Central memory CD8-positive, alpha-beta T cell (primary cell): ENCODE data around the gene ATP13A1.

ENCODE experiments used
- ATAC-seq: fragments of 150-1000 bp; cut with Tn5 transposase; replicated peaks from 2 replicates; pipeline ENCODE4 v1.10.0; 2022; ENCODE audit warnings: mild to moderate bottlenecking, moderate FRiP score, moderate number of reproducible peaks; ENCODE audit not compliant: poor library complexity, severe bottlenecking; ENCODE audit errors: extremely low read depth
- DNase-seq, 2 donors: peaks; one replicate each; pipeline ENCODE4 v3.0.0; 2021; ENCODE audit warnings: low spot score in 2 of 2
- H3K27ac Mint-ChIP-seq: one replicate; pipeline ENCODE4 v1.8.0; 2022; ENCODE audit warnings: low read depth, mild to moderate bottlenecking, moderate library complexity, mixed read lengths
- H3K27me3 Mint-ChIP-seq: one replicate; pipeline ENCODE4 v1.8.0; 2022; ENCODE audit warnings: mixed read lengths
- H3K36me3 Mint-ChIP-seq: one replicate; pipeline ENCODE4 v1.8.0; 2022; ENCODE audit warnings: mild to moderate bottlenecking, moderate library complexity, mixed read lengths; ENCODE audit not compliant: insufficient read depth
- H3K4me1 Mint-ChIP-seq: one replicate; pipeline ENCODE4 v1.8.0; 2022; ENCODE audit warnings: mixed read lengths
- H3K4me3 Mint-ChIP-seq: one replicate; pipeline ENCODE4 v1.8.0; 2022; ENCODE audit warnings: mild to moderate bottlenecking, moderate library complexity, mixed read lengths
- H3K9me3 Mint-ChIP-seq: one replicate; pipeline ENCODE4 v1.8.0; 2022; ENCODE audit warnings: mixed read lengths

ATP13A1 gene

DNA sequence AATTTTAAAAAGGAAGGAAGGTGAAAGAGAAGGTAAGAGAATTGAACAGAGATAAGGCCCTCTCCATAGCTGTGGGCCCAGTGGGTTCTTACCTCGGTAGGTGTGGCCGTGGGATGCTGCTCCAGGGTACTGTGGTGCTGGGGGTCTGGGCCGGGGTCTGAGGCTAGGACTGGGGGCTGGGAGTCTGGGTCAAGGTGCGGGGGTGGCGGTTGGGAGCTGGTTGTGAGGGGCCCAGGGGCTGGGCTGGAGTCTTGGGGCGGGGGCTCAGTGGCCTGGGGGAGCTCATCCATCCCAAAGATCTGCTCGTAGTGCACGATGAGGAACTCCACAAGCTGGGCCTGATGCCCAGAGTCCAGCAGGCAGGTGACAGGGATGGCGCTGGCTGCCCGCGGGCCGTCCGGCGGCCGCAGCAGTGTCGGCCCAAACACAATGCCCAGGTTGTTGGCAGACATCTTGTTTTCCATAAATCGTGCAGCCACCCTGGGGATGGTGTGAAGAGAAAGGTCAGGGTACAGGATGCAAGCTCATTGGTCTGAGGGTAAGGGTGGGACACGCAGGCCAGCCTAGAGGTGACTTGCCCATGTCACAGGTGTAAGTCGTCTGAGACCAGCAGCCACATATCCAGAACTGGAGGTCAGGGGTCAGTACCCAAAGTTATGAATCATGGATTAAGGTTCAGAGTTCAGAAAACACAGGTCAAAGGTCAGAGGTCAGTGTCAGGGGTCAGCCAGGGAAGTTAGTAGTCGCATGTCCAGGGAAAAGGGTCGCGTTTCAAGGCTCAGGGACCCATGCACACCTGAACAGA, 29.6 kb downstream of the ATP13A1 start:
- ATAC-seq: no peak
- Mint-ChIP-seq H3K4me1 (peaks cover 29% of the 10 kb centered on the region), H3K4me3 (no peak overlapping the region), H3K27ac (peak overlapping the region; percentile 80), H3K27me3 (no peaks in the 10 kb centered on the region), H3K9me3 (no peaks in the 10 kb centered on the region), H3K36me3 (peaks cover 67% of the 10 kb centered on the region)
- no peak for DNase-seq

DNA sequence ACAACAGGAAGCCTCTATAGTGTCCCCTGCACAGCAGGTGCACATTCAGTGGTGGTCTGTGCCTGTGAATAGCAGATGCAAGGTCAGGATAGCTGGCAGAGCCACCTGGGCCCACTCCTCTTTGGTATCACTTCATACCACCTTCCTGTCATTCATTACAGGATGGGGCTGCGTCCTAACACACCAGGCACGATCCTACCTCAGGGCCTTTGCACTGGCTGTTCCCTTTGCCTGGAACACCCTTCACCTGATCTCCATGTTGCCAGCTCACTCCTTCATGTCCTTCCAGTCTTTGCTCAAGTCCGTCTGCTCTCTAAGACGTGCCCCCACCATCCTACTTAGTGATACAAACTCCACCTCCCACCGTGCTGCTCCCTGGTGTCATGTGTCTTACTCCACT, 30.8 kb downstream of the ATP13A1 start:
- ATAC-seq (no peak), DNase-seq (no peak)
- no peaks in the 10 kb centered on the region for H3K27me3 Mint-ChIP-seq
- peaks cover 30% of the 10 kb centered on the region for H3K4me1 Mint-ChIP-seq
- no peak overlapping the region for H3K4me3 Mint-ChIP-seq
- no peaks in the 10 kb centered on the region for H3K9me3 Mint-ChIP-seq
- H3K36me3 Mint-ChIP-seq: peaks cover 64% of the 10 kb centered on the region
- H3K27ac Mint-ChIP-seq: peak overlapping the region; percentile 66

DNA sequence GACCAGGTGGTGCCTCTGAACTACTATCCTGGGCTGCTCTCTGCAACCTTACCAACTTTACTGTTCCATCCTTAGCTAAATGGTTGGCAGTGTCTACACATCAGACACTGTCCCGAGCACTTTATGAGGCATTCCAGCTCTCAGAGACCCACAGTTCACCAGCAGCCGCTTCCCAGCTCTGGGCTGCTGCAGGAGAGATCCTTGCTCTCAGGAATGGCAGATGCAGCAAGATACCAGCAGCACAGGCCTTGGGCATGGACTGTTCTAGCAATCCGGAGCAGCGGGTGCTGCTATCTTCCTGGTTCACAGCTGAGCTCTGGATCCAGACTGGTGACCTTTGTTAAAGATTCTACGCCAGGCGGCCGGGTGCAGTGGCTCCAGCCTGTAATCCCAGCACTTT, 32.1 kb downstream of the ATP13A1 start:
- H3K4me1 Mint-ChIP-seq: peaks cover 43% of the 10 kb centered on the region

DNA sequence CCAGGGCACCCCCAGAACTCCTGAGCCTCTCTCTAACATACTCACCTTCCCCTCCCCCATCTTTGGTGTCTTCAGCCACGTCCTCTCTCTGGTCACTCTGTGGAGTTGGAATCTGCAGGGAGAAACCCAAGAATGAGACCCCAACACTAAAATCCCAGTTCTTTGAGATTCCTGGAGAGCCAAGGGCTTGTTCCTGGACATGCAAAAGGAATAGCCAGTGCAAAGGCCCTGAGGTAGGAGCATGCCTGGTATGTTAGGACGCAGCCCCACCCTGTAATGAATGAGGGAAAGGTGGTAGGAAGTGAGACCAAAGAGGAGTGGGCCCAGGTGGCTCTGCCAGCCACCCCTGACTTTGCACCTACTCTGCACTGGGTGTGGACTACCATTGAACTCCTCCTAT, 33.0 kb downstream of the ATP13A1 start:
- Mint-ChIP-seq H3K4me3 (no peak overlapping the region), H3K27ac (no peak overlapping the region), H3K9me3 (no peaks in the 10 kb centered on the region), H3K4me1 (peaks cover 45% of the 10 kb centered on the region), H3K27me3 (no peaks in the 10 kb centered on the region), H3K36me3 (peaks cover 53% of the 10 kb centered on the region)
- ATAC-seq (no peak), DNase-seq (no peak)

More for the DNA sequence above, 32.1 kb downstream of the ATP13A1 start:
- ATAC-seq: no peak
- Mint-ChIP-seq H3K27ac (no peak overlapping the region), H3K27me3 (no peaks in the 10 kb centered on the region), H3K36me3 (peaks cover 58% of the 10 kb centered on the region), H3K9me3 (no peaks in the 10 kb centered on the region), H3K4me3 (no peak overlapping the region)
- no peak for DNase-seq

GRCh38 chr19:19630062-19630414, 33.4 kb downstream of the ATP13A1 start:
- Mint-ChIP-seq H3K9me3 (no peaks in the 10 kb centered on the region), H3K4me1 (peaks cover 41% of the 10 kb centered on the region), H3K27me3 (no peaks in the 10 kb centered on the region), H3K36me3 (peaks cover 51% of the 10 kb centered on the region), H3K4me3 (no peak overlapping the region), H3K27ac (no peak overlapping the region)
- no peak for DNase-seq
- ATAC-seq: no peak

DNA sequence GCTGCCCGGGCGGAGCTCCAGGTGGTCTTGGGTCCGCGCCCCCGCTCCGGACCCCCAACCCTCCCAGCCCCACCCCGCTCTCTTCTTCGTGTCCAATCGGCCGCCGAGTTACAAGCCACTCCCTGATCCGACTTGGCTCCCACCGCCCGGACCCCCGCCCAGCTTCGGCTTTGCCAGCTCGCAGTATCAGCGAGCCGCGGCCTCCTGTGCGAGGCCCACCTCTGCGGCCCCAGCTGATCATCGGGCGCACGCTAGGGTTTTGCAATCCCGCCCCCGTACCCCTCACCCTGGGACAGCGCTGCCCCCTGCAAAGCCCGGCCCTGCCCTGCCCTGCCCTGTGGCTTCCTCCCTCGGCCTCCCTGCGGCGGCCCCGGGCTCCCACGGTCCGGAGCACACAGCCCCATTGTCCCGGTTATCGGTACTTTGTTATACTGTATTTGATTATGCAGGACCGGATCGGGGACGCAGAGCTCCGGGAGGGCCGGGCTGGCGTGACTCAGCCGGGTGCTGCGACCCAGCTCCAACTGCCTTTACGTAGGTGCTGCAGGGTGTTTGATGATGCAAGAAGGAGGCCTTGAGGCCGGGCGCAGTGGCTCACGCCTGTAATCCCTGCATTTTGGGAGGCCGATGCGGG, 34.9 kb downstream of the ATP13A1 start:
- Mint-ChIP-seq H3K4me1 (peaks cover 37% of the 10 kb centered on the region), H3K9me3 (no peaks in the 10 kb centered on the region), H3K4me3 (peak overlapping the region; percentile 88), H3K27me3 (no peaks in the 10 kb centered on the region), H3K27ac (peak overlapping the region; percentile 90), H3K36me3 (peaks cover 42% of the 10 kb centered on the region)
- DNase-seq (peak in 1 of 2 donors; percentile 49), ATAC-seq (peak; percentile 19)

DNA sequence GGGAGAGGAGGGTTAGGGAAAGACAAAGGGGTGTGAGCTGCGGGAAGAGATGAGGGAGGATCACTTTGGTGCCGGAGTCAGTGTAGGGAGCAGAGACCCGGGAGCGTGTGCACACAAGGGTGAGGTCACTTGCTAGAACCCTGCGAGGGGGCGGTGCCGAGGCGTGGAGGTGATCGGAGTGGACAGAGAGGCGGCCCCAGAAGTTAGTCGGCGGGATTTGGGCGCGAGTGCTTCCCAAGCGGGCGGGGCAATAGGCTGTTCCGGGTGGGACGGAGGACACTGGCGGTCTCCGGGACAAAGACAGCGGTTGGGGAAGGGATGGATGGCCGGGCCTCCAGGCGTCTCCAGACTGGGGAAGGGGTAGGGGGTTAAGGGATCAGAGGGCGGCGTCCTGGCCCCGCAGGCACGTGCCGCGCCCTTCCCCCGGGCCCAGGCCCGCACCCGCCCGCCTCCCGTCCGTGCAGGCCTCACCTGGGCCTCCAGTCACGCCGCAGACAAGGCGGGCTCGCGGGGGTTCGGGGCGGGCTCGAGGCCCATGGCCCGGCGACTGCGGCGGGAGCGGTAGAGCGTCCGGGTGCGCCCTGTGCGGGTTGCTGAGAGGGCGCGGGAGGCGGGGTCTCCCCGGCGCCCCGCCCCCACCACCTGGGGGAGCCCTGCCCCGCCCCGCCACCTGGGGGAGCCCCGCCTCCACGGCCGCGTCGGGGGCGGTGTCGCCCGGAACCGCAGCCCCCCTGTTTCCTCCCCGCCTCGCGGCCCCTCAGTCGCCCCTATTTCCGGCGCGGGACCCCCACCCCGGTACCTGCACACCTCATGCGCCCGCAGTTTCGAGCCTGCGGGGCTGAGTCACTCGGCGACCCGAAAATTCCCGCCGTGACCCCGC, 35.6 kb downstream of the ATP13A1 start, which contains the start of gene LPAR2:
TSS of gene LPAR2 (minus strand) at position 600 of the 880 bp plus-strand sequence. CDS start 945 bp downstream, outside the sequence.
- no peaks in the 10 kb centered on the region for H3K27me3 Mint-ChIP-seq
- peak; percentile 82 for ATAC-seq
- peaks cover 37% of the 10 kb centered on the region for H3K36me3 Mint-ChIP-seq
- peak; percentile 60 to 63 for DNase-seq
- peaks cover 34% of the 10 kb centered on the region for H3K4me1 Mint-ChIP-seq
- peak within 1 kb of the TSS; percentile 95 for H3K27ac Mint-ChIP-seq
- peak within 1 kb of the TSS; percentile 88 for H3K4me3 Mint-ChIP-seq
- H3K9me3 Mint-ChIP-seq: no peaks in the 10 kb centered on the region

DNA sequence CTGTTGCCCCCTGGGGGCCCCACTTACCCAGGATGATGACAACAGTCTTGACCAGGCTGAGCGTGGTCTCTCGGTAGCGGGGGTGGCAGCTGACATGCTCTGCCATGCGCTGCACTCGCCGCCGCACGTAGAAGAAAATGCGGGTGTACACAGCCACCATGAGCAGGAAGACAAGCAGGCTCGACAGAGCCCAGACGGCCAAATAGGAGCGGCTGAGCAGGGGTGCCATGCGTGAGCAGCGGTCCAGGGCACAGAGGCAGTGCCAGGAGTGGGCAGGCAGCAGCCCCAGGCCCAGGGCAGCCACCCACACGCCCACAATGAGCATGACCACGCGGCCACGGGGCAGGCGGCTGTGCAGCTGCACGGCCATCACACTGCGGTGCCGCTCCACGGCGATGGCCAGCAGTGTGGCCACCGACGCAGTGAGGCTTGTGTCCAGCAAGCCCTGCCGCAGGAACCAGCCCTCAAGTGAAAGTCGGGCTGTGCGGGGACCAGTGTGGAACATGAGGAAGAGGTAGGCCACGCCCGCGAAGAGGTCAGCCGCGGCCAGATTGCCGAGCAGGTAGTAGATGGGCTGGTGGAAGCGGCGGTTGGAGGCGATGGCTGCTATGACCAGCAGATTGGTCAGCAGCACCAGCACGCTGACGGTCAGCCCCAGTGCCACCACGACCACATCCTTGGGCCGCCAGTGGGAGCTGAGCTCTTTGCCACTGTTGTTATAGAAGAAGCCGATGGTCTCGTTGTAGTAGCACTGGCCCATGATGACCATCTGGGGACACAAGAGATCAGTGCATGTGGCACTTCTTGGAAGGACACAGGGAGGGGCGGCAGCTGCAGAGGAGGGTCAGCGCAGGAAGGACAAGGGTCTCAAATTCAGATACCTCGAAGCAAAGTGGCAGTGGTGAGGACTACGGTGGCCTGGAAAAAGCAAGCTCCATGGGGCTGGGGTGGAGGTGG, 36.7 kb downstream of the ATP13A1 start:
- Mint-ChIP-seq H3K4me3 (peak overlapping the region; percentile 88), H3K36me3 (peaks cover 33% of the 10 kb centered on the region), H3K9me3 (no peaks in the 10 kb centered on the region), H3K27me3 (no peaks in the 10 kb centered on the region), H3K27ac (peak overlapping the region; percentile 95), H3K4me1 (peaks cover 34% of the 10 kb centered on the region)
- ATAC-seq (no peak), DNase-seq (no peak)

- Mint-ChIP-seq H3K36me3 (peaks cover 24% of the 10 kb centered on the region), H3K9me3 (no peaks in the 10 kb centered on the region), H3K4me3 (no peak overlapping the region), H3K4me1 (peaks cover 38% of the 10 kb centered on the region), H3K27ac (peak overlapping the region; percentile 13), H3K27me3 (no peaks in the 10 kb centered on the region)
- ATAC-seq (no peak), DNase-seq (no peak)
Observed at GRCh38 chr19:19624032-19624570, 39.4 kb downstream of the ATP13A1 start.

DNA sequence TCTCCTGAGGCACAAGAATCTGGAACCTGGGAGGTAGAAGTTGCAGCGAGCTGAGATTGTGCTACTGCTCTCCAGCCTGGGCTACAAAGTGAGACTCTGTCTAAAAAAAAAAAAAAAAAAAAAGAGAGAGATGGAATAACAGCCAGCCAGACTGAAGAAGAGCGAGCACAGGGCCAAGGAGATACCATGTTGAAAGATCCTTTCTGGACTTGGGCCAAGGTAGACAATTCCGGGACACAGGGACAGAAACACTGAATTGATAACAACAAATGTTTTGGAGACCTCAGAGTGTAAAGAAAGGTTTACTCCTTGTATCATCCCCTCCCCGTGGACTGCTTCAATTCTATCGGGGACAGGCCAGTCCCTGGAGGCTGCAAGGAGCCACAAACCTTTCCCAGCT, 40.1 kb downstream of the ATP13A1 start:
- H3K36me3 Mint-ChIP-seq: peaks cover 22% of the 10 kb centered on the region
- ATAC-seq (no peak), DNase-seq (no peak)
- no peaks in the 10 kb centered on the region for H3K9me3 Mint-ChIP-seq
- no peaks in the 10 kb centered on the region for H3K27me3 Mint-ChIP-seq
- H3K4me3 Mint-ChIP-seq: no peak overlapping the region
- H3K4me1 Mint-ChIP-seq: peaks cover 39% of the 10 kb centered on the region
- no peak overlapping the region for H3K27ac Mint-ChIP-seq

DNA sequence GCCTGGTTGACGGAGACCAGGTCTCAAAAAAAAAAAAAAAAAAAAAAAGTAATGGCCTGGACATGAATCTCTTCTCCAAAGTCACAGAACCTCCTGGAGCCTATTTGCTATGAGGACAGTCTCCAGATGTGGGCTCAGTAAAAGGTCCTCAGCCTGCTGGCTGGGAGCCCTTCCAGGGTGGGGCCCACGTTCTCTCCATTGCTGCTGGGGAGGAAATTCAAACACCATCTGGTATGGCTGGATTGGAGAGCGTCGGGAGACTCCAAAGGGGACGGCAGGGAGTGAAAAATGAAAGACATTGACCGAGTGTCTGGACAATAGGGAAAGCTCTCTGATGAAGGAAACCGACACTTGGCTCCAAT, 43.6 kb downstream of the ATP13A1 start:
- no peak overlapping the region for H3K27ac Mint-ChIP-seq
- H3K4me1 Mint-ChIP-seq: peaks cover 51% of the 10 kb centered on the region
- H3K36me3 Mint-ChIP-seq: peaks cover 25% of the 10 kb centered on the region
- ATAC-seq (no peak), DNase-seq (no peak)
- H3K4me3 Mint-ChIP-seq: no peak overlapping the region
- no peaks in the 10 kb centered on the region for H3K27me3 Mint-ChIP-seq
- no peaks in the 10 kb centered on the region for H3K9me3 Mint-ChIP-seq
